Stimulated activated CD8-positive, alpha-beta memory T cell treated with anti-CD3 and anti-CD28 coated beads, Interleukin-4, amount 100 ng/mL, for 4 hours (primary cell): ENCODE data around the gene USH2A.

Experiments
- DNase-seq, 2 donors: peaks; one replicate each; pipeline ENCODE4 v3.0.0-alpha.2; 2020; ENCODE audit warnings: low read depth in 2 of 2, low spot score in 1 of 2

USH2A gene

DNA sequence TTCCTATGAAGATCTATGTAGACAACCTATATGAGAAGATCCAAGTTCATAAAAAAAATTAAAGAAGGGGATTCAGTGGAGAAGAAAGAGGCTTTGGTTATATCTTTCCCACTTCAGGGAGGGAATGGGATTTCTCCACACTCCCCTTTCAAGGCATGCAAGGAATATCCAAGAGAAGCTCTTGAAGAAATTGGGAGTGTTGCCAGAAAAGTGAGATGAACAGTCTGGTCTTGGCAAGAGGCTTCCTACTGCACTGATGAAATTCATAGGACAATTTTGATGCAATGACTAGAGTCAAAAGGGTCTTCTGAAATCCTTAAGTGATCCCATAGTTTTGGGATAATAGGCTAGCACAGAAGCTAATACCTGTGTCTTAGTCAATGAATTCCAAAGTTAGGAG is 703.1 kb downstream of the USH2A start:
- no peak for DNase-seq

DNA sequence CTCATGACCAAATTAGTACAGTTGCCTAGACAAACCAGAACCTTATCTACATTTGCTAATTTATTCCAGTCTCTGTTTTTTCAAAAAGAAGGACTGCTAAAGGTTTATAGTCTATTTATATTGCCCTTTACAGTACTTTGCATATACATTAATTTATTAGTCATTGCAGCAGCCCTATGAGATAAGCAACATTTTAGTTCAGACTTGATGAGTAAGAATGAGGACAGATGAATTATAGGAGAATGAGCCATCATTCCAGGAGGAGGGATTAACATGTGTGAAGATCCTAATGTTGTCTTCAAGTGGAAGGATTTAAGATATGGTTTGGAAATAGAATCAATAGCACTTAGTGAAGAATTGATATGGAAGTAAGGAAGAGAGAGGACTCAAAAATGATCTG is 703.7 kb downstream of the USH2A start:
- no peak for DNase-seq

DNA sequence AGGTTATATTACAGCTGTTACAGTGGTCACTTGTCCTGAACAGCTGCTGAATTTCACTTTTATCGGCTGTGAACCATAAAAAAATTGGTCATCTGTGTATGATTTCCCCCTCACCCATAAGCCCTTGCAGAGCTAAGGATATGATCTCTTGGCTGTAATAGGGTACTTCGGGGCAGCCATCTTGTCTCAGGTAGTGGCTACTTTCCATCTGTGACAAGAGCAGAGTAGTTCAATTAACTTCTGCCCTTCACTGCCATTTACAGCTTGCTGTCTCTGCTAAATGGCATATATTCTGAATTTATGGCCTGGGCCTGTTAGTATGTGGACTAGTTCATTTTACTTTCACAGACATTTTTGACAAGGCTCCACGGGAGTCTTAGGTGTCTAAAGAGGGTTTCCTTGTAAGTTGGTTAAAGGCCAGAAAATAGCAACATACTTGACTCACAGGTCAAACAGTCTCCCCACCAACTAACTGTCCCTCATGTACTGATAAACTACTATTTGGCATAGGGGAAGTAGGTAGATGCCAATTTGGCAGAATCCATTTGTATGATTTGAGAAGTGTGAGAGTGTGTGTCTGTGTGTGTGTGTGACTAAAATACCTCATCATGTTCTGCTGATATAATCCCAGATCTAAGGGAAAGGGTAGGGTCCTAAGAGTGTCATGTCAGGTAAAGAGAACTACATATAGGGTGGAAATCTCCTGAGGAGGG is 704.5 kb downstream of the USH2A start:
- no peak for DNase-seq

DNA sequence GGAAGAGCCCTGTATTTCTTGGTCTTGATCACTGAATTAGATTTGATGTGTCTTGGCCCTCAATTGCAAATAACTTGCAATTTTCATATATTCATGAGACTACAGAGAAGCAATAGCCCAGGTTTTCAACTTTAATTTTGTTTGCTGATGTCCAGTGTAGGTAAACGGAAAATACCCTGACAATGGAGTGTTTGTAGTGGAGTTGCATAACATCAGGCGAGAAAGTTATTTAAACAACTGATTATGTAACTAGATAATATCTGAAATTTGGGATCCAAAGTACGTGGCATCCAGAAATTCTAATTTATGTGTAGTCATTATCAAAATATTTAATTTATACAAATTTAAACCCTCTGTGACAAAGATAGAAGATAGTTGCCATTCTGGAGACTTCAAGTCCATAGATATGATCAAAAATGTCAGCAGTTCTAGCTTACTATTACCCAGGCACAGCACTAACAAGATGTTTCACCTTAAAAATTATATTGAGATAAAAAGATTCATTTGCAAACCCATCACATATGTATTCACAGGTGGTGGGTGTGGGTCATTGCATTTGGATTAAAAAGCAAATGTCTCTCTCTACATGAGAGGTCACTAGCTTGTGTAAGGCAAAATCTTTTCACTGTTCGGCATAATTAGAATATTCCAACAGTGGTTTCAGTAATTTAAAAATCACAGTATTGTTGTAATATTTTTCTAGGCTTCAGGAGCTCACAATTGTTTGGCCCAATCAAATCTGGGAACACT is 705.4 kb downstream of the USH2A start:
- no peak for DNase-seq

DNA sequence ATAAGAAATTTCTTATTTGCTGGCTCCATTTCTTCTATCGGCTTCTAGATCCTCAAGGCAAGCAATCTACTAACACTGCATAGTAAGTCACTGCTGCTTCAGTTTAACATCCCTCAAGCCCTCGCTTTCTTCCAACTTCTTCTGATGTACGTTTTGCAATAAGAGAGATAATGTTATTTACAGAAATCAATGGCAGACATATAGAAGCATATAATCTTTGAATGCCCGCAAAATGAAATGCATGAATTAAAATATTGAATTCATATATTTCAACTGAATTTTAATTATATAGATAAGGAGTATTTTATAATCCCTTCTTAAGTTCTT is 712.4 kb downstream of the USH2A start:
- no peak for DNase-seq

DNA sequence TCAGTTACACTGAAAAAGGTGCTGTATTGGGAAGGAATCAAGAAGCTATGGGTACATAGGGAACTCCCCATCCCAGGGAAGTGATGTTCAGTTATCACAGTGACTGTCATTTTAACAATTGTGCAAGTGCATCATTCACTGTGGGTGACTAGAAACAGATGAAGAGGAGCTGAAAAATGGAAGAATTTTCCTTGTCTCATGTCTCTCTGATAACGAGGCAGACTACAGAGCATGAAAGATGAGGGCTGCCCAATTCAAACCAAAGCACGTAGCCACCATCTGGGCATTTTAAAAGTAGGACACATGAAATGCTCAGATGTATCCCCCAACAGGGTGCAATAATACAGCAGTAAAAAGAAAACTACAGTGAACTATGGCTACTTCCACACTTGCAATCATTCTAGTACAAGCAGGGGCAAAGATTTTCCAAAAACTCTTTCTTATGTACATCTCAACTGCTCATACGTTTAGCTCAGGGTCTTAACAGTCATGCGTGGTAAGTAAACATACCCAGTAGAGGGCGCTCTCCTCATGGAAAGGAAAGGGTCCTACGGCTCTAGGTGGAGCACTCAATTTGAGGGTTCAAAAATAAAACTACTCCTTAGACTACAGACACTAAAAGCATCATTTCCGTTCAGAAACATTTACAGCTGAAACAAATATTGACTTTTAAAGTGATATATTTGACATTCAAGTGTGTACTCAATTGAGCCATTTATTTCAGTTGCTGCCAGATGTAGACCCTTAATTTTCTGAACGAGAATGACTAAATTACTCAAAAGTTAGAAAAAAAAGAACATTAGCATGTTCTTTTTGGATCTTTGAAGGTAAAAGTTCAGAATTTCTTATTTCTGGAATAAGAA is 713.0 kb downstream of the USH2A start:
- no peak for DNase-seq

DNA sequence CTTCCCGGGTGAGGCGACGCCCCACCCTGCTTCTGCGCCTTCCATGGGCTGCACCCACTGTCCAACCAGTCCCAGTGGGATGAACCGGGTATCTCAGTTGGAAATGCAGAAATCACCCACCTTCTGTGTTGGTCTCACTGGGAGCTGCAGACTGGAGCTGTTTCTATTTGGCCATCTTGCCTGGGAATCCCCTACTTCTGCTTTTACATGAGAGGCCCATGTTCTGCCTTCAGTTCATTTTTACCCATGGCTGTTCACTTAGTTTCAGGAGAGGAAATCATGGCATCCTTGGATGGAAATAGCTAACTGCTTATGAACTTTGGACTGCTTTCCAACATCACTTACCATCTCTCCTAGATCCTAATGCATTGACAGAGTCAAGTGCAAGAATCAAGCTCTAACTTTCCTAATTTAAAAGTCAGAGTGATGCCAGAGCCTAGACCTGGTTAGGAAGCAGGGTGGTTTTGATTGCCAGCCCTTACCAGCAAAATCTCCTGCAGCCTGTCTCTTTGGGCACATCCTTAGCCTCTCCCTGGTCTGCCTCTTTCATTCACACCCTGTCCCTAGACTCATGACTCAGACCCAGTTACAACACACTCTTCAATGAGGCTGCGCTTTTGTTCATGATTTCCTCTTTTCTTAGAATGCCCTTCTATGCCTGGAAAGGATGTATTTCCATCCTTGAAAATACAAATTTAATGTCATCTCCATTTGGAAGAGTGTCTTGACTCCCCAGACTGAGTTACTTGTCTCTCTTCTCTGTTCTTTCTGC is 719.0 kb downstream of the USH2A start:
- DNase-seq = no peak

DNA sequence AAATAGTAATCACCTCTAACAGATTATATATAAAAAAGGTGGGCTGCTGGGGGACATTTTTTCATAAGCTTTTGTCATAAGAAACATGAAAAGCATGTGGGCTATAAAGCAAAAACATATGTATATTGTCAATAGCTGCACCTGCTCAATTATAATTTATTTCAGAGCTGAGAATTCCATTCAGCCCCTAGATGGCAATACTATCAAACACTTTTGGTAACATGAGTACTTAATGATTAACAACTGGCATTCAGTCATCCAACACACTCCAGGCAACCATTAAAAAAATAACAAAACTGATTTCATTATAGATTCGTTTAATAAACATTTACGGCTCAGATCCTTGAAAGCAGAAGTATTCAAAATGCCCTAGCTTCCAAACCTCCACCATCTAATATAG is 741.0 kb downstream of the USH2A start:
- DNase-seq = no peak

DNA sequence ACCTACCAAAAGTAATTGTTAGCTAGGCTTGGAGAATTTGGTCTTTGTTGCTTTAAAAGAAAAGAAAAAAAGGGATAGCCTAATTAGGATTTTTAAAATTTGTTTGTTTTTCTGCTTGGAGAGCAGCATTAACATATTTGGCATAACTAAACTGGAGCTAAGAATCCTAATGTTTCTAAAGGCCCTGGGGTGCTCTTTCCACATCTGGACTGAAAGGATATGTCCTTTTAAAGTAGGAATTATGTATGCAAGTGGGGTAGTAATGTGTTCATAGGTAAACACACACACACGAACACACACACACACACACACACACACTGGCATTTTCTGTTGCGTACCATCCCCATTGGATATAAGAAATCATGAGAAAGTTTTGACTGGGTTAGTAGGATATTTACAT is 742.2 kb downstream of the USH2A start:
- no peak for DNase-seq

DNA sequence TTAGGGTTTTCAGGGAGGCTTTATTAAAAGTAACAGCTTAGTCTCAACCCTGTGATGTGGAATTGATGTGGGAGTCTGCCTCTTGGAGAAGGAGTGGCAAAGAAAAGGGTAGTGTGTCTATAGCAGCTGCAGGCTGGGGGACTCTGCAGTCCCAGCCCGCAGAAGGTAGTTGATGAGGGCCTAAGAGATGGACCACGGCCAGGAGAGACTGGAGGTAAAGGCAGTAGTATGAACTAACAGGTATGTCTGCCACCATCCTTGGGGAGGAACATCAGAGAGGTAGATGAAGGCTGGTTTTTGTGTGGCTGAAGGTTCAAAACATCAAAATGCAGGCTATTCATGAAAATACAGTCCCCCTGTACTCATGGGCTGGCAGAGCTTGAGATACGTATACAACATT is 744.0 kb downstream of the USH2A start:
- no peak for DNase-seq

DNA sequence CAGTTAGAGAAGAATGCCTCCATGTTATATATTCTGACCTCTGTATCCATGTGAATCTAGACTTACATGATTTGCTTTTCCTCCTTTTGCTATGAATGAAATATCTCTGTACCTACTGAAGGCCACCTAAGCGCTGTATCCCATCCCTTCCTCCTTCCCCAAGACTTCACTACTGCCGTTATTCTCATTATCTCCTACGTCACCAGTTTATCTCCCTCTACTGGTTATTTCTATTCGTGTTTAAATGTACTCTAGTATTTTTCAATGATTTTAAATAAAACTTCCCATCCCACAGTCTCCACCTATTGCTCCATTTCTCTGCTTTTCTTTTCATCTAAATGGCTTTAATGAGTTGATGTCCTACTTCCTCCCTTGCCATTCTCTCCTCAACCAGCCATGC is 746.1 kb downstream of the USH2A start:
- DNase-seq = no peak

DNA sequence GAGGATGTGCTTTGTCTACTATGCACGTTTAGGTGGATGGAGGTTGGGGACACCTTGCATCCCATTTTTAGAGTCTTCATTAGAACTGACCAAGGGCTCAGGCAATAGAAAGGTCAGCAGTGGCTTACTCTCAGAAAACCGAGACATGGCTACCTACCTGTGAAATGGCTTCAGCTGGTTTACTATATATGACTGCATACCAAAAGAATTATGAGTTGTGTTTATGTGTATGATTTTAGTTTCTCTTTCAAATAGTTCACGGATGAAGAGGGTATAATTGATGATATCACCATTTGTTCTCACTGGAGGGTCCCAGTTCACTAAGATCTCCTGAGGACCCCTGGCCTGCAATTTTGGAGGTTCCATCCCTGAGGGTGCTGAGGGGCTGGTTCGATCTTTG is 749.3 kb downstream of the USH2A start:
- no peak for DNase-seq

DNA sequence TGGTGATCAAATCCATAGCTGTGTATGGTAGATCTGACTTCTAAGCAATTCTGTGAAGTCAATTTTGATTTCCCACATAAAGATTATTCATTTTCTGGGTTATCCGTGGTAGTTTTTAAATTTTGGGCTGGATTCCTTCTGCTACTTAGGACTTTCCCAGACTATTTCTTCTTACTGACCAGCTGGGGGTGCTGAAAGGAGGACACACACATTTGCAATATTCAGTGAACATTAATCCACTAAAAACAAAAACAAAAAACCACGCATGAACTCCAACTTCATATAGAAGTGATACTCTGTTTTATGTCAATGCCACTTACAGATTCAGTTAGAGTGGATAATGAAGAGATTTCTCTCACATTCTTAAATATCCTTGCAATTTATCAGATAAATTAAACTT is 750.8 kb downstream of the USH2A start:
- no peak for DNase-seq

DNA sequence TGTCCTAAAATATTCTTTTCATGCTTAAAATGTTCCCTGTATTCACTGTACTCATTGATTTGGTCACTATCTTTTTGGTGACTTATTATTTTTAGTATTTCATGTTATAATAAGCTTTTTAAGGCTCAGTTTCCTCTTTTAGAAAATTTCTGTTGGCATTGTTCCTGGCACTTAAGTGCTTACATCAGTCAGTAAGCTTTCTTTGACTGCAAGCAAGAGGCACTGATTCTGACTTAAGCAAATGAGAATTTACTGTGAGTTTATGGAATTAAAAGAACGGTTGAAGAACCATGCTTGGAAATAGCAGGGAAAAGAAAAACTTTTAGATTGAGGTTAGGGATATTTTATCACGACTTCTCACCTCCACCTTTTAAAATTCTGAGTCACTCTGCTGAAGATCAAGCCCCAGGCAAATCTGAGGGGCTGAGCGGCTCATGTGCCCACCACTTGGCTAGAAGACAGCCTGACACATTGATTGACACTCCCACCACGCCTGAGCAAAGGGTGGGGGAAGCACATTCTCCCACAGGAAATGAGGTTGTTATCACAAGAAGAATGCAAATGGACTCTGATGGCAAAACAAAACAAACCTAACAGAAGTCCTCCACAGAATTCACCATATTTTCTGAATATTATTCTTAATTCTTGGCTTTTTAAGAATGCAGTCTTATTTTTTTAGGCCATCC is 753.3 kb downstream of the USH2A start:
- DNase-seq = no peak

DNA sequence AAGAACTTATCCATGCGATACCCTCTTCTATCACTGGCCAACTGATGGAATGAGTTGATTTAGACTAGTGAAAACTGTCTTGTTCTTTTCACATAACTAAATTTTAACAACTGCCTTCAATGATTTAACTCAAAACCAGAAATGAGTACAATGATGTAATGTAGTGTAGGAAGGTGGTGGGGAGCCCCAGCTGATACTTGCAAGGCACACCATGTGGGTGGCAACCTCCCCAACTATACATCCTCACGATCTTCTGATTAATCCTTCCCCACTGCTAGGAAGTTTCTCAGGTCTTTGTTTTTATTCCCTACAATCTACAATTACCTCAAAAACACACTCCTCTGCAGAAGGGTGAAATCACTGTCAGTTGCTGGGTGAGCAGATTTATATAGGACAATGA is 755.5 kb downstream of the USH2A start:
- DNase-seq = no peak

DNA sequence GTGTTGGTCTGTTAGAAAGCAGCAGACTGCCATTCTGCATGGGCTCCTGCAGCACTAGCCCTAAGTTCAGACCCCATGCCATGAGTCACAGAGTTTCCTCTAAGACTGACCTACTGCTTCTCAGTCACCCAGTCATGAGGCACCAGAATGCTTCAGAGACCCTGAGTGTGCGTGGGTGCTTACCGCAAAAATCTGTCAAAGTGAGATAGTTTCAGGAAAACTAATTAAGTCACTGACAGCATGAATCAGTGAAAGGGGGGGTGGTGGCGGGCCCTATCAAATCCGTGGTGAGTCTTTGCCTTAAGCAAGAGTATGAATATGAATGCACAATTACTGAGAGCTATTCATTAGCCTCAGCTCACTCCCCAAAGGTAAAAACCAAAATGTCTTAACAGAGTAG is 758.0 kb downstream of the USH2A start:
- DNase-seq = no peak

DNA sequence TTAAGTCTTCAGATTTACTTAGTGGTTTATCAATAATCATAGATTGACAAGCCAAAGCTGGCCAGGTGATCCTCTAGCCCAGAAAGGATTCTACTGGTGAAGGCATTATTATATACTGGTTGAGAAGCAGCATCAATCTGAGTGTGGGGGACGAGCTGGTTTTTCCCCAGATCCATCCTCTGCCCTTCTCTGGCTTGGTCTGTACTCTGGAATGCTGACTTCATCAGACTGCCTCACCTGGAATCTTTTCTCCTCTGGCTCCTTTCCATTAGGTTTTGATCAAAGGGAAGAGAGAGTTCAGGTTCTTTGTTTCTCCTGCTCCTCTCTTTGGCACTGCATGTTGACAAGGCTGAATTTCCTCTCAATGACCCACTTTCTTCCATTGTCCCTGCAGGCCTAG is 762.2 kb downstream of the USH2A start:
- DNase-seq = no peak

DNA sequence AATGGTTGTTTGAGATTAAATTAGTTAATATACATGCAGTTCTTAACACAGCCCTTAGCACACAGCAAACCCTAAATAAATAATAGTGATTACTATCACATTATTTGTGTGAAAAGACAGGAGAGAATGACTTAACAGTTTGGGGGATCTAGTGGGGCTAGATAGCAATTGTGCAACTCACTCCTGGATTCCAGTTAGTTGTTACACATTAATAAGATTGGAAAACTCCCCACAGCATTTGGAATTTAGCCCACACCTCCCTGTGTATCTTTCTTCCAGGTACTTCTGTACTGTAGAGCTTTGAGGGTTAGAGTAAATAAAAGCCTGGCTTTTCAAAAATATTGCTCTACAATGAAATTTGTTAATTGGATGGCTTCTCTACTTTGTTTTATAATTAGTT is 763.0 kb downstream of the USH2A start:
- no peak for DNase-seq

DNA sequence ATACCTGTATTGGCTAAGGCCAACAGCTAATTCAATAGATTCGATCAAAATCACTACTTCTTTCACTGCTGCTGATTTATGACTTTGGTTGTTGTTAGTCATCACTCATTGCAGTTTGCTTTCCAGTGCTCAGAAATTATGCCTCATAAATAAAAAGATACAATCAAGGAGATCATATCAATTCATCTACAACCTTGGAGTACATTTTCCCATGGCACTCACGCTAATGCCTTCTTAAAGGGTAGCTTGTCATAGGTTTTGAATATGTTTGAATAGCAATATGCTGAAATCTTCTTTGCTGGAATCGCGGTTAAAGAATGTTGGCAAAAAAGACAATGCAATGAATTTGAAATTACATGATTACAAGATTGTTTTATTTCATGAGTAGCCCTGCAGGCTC is 766.2 kb downstream of the USH2A start:
- DNase-seq = no peak

DNA sequence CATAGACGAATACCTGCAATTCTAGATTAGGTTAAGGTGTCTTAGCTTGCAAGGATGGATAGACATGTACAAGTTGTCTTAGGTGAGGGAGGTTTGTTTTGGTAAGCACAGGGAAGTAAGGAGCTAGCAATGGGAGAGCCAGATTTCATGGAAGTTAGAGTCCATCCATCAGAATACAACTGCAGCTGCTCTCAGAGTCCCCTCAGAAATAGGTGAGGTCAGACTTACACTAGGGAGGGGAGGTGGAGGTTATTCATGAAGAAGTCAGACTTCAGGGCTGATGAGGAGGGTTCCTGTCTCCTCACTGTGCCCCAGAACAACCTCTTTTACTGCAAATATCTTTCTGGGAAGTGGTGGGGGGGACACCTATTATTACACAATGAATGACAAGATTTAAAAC is 770.9 kb downstream of the USH2A start:
- no peak for DNase-seq

DNA sequence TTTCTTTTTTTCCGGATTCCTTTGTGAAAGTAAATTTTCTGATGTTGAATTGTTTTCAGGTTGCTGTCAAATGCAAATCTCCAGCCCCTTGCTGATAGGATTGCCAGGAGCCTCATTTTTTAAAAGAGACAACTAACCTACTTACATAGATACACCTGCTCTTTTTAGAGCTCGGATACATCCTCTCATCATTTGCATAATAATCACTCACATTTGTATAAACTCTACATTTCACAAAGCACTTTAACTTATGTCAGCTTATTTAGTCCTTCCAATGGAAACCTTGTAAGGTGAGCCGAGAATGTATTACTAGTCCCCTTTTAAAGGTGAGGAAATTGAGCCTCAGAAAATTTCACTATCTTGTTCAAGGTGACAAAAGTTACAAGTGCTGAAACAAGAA is 771.4 kb downstream of the USH2A start:
- DNase-seq = no peak
